NCI-H2171 treated with DMSO at 0.1 percent for 48 hours (cell line): ENCODE results near the gene SLC35A2.
A peak's percentile ranks its signal among the peaks of the same experiment; 100 is the strongest.

ENCODE experiments used
- DNase-seq: peaks from one replicate; lab custom pipeline; 2025; lab: John Stamatoyannopoulos, UW

Gene SLC35A2

DNA sequence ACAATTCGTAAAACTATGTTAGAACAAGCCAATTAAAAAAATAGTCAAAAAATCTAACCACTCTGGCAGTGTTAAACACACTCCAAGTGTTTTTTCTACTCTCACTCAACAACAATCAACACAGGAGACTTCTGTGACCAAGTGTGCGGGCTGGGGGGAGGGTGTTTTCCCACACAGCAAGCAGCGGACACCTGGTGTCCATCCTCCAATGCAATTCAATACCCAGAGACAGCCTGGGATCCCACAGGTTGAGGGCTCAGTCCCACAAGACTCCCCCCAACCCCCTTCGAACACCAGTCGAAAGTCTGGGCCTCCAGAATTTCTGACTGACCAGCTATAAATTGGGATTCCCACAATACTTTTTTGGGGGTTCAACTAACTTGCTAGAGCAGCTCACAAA lies 15.7 kb upstream of the SLC35A2 start:
- DNase-seq = no peak

DNA sequence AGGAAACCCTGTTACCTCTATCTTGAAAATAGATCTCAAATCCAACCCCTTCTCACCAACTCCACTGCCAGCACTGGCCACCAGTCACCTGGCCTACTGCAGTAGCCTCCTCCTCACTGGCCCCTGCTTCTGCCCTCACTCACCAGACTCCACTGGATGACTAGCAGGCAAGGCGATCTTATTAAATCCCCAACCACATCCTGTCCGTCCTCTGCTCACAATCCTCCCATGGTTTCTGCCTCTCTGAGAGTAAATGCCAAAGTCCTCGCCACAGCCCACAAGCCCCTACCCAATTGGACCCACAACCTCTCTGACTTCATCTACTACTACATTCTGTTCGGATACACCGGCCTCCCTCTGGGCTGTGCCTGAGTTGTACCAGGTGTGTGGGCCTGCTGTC lies 12.8 kb upstream of the SLC35A2 start:
- no peak for DNase-seq

DNA sequence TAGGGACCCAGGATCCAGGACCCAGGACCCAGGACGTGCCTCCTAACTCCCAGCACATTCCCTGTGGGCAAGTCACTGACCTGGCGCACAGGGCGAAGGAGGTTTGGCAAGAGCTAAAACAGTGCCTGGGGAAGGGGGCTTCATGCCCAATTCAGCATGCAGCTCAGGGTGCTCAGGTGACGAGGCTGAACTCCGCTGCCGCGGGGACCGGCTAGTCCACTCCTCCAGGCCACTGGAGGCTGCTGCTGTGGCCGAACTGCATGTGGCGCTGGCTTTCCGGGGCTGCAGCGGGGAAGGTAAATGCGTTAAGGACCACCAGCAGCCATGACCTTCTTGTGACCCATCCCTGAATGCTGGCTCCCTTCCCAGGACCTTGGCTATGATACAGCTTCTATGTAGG lies 12.3 kb upstream of the SLC35A2 start:
- no peak for DNase-seq

DNA sequence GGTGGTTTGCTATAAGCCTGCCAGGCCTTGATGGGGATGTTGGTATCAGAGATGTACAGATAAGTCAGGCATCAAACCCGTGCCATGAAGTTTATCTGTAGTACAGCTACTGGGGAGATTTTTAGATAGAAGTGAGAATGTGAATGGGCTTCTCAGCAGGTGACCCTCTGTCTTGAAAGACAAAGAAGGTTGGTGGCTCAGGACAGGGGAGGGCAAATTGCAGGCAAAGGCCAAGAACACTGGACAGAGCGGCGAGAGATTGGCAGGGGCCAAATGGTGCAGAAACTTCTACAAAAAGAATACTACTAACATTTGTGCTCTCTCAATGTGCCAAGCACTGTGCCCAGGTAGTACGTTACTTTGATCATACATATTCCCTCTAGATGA lies 9.3 kb upstream of the SLC35A2 start:
- DNase-seq = no peak

DNA sequence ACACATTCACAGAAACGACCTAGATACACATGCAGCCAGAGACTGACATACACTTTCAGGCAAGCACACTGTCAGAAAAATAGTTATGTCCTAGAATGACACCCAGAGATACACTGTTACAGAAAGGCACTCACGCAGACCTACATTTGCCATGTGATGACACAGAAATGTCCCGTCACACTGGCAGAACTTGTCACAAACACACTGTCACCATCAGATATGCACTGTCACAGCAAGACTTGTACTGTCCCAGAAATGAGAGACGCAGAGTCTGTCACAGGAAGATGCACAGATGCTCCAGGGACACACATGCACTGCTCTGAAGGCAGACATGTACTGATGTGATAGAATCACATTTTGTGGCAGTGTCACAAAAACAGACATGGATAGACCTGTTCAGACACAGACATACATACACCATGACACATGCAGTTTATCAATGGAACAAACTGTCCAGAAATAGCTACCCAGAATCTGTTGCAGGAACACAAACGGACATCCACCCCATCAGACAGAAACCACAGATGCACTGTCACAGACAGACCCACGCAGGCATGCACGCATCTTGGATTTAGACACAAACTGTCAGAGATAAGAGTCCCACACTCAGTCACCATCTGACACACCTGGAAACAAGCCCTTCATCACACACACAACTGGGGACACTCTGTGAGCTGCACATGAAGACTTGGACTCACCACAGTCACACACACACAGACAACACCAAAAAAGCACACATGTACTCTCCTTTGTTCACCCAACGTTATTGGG lies 8.7 kb upstream of the SLC35A2 start:
- peak; percentile 1 for DNase-seq

DNA sequence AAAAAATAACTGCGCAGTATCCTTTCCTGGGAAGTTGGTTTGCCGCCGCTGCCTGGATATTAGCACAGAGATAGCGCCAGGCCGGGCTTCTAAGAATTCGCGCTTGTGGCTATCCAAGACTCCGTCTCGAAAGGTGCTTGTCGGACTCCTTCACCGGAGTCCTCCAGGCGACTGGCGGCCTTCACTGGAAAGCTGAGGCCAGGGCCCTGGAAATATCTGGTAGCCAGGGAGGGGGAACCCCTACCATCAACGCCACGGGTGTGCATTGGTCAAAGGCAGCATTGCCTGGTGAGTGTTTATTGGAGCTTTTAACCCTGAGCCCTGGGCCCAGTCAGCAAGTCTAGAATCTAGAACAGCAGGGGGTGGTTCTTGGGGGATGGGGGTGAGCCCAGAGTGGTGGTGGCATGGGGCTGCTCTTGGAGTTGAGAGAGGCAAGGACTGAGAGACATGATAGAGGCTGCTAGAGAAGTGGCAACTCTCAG lies 8.0 kb upstream of the SLC35A2 start:
- DNase-seq = no peak

DNA sequence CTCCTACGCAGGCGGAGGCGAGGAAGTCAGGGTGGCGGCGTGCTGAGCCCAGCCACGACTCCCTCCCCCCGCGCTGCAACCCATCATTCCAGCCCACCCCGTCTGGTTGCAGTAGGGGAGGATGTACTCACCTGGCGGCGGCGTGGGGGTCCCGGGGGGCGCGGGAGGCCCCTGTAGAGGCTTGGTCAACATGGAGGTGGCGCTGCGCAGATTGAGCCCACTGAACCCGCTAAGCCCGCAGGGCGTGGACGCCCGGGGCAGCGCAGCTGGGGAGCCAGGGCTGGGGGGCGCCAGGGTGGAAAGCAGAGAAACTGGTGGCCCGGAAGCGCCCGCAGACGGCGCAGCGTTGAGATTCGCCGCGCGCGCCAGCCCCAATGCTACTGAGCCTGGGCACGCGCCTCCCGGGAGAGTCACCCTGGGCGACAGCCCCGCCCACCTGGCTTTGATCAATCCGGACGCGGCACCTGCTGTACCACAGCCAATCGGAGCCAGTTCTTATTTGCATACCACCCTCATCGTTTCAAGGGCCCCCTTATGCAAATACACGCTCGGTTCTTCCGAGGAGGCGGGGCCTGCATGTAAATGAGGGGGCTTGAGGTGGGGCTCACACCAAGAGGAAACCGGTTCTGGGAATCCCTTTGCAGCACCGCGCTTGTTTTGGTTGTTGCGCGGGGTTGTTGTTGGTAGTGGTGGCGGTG lies 7.3 kb upstream of the SLC35A2 start, which contains the start of gene PIM2:
TSS of gene PIM2 (minus strand) at position 382 of the 698 bp plus-strand sequence. CDS start at position 192, 190 bp downstream.
- peak; percentile 92 for DNase-seq

DNA sequence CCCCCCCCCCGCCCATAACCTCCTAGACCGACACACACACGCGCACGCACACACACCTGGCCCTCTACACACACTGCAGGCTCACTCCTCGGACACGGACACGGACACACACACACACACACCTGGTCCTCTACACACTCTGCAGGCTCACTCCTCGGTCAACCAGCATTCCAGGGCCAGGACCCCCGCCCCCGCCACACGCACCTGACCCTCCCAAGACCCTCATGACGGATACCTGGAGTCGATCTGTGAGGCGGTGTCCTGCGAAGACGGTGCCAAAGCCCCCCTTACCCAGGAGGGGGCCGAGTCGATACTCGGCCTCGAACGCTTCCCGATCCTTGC lies 6.8 kb upstream of the SLC35A2 start:
- DNase-seq = no peak

DNA sequence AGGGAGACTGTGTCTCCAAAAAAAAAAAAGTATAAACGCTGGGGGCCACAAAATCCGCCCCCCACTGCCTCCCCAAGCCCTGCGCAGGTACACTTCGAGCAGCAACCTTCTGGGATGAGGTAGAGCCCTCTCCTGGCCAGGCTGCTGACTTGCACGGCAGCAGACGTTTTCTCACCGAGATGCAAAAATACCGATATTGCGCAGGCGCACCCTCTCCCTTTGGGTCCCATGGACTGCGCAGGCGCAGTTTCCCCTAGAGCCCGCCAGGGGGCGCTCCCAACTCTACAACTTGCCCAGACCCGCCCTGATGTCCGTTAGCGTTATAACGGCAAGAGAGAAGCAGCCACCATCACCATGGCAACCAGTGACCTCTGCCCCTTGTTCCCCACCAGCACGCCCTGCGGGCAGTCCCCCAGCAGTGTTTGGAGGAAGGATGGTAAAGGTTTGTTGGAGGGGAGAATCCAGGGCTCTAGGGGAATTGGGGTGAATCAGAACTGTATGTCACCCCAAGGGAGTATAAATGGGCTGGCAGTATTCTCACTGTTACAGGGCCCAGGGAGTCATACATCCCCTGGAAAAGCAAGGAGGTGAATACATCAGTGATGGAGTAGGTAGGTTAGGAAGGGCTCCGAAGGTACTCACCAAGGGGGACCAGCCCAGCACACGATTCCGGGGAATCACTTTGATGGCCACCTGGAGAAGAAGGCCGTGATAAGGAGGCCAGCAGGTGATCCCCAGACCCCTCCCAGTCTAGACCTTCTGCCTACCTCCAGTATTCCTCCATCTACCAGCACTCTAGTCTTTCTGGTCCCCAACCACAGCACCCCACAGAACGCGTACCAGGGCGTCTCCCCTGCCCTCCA lies 5.9 kb upstream of the SLC35A2 start:
- DNase-seq = peak; percentile 86

DNA sequence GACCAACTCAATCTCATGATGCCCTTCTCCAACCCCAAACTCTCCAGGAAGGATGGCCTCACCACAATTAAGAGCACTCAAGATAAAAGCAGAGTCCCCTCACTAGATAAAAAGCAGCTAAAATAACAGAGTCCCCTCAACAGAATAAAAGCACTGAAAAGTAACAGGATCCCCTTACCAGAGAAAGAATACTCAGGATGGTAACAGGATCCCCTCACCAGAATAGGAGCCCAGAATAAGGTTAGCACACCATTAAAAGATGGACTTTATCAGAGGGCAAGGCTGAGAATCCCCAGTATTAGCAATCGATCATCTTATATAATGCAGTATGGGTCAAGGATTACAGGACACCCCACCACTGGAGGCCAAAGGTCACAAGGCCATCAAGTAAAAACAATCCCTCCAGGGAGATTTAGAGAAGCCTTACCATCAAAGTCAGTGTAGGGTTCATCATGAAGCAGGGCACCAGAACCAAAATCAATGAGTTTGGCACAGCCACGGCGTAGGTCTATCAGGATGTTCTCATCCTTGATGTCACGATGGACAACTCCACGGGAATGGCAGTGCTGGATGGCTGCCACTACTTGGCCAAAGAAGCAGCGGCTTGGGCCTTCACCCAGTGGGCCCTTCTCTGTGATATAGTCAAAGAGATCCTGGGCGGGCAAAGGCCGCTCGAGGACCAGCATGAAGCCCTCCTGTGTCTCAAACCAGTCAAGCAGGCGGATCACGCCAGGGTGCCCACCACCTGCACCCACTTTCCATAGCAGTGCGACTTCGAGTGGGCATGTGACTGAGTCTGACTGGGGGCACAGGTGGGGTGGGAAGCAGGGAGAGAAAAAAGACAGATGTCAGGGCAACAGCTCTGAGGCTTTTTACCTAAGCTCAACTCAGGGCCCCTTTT lies 3.4 kb upstream of the SLC35A2 start:
- no peak for DNase-seq

DNA sequence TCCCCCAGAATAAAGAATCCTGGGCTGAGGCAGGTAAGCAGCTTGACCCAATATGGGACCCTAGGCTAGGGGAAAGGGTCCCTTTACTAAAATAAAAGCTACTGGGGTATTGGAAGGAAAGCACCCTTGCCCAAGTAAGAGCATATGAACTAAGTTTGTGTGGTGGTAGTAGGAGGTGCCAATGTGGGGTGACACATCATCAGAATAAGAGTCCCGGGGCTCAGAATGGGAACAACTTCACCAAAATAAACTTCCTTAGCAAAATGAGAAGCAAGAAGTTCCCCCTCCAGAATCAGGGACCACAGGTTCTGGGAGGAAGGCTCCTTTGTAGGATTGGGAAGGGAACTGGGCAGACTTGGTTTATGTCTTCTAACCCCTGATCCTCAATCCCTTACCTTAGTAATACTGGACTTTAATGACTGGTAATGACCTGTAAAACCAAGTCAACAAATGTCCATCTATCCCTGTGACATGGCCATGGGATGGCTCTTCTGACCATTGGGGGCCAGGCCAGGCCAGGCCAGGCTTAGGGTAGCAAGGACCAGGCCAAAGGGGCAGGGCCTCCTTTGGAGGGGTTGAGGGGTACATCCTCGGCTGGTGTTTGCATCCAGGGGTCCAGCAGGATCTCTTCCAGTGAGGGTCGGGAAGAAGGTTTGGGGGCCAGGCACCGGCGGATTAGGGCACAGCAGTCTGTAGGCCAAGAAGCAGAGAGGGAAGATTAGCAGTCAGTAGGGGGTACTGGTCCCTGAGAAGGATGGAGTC lies 2.3 kb upstream of the SLC35A2 start:
- no peak for DNase-seq

DNA sequence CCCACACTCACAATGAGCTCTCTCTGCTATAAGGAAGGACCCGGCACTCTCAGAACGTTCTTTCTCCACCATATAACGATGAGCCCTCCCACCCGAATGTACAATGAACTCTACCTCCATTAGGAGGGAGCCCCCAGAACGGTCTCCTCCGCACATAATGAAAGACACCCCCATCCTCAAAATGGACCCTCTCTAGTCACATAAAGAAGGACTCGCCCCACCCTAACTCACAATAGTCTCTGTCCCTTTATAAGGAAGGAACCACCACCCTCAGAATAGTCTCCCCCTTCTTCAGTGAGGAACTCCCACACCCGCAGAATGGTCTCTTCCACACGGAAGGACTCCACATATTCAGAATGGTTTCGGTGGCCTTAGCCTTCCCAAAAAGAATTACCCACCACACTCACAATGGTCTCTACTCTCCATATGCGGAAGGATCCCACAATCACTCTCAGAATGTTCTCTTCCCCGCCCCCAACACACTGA lies 477 bp downstream of the SLC35A2 start:
- no peak for DNase-seq

DNA sequence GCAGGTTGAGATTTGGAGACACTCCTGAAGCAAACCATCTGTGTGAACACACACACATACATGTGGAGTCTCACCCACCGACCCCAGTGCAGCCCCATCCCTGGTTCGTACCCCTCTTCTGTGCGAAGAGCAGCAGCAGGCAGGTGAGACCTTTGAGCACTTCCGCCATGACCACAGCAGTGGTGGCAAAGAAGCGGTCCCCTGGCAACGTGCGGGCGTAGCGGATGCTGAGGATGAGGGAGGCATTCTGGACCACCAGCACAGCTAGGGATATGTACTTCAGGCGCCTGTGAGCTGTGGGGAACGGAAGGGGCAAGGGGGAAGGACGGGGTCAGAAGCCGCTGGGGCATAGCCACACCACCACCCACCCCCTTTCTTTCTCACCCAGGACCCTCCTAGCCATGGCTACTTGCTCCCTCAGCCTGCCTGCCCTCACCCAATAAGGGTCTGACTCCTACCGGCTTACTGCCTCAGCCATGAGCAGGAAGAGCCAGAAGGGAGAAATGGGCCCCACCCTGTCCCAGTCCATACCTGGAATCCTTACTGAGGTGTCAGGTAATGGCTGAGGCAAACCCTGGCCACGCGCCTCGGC lies 1.6 kb downstream of the SLC35A2 start:
- no peak for DNase-seq

DNA sequence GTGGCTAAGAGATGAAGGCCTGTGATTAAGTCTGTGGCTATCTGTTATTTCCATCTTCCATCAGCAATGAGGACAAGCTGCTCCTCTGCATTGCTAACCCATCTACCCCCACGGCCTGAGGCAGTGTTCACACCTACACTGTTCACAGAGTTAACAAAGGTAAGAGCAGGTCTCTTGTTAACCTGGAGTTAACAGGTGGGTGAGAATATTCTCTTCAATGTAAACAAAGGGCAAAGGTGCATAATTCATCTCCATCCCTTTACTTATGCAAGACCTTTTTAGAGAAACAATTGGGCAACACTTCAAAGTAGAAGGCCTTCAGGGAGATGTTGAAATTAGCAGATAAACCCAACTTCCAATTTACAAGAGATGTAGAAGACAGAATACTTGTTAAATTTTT lies 2.8 kb downstream of the SLC35A2 start:
- no peak for DNase-seq

DNA sequence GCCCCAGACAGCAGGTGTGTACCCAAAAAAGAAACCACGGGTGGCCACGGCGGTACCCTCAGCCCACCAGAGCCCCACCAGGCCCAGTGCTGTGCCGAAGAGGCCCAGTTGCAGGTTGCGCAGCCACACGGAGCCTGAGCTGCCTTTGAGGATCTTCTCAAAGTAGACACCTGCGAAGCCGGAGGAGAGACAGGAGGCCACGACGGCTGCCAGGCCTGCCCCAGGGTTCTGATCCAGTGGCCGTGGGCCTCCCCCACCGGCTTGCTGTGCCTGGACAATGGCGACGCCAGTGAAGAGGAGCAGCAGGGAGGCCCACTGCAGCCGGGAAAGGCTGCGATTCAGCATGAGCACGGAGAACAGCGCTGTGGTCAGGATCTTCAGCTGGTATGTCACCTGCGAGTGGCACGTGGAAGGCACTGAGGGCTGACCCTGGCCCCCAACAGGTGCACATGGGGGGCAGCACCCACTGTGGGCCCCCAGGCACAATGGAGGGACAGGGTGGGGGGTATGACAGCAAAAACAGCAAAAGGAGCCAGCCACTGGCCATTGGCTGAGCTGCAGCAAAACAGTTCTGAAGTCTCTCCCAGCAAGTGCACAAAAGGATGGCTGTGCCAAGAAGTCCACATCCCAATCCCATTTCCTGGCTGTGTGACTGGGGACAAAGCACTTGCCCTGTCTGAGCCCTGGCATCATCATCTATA lies 6.2 kb downstream of the SLC35A2 start:
- DNase-seq = no peak

DNA sequence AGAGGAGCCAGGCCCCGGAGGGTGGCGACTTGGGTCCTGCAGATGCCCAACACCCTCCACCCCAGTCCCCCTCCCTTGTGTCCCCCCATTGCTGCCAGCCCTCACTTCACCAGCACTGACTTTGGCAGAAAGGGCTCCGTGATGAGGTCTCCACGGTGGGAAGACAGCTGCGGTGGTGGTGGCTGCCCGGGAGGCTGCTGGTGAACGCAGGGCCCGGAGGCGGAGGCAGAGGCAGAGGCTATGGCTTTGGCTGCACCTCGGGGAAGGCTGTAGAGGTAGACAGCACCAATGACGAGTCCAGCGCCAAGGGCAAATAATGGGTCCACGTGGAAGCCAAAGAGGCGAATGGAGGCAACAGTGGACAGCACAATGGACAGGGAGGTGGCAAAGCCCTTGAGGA lies 6.8 kb downstream of the SLC35A2 start:
- DNase-seq = no peak

DNA sequence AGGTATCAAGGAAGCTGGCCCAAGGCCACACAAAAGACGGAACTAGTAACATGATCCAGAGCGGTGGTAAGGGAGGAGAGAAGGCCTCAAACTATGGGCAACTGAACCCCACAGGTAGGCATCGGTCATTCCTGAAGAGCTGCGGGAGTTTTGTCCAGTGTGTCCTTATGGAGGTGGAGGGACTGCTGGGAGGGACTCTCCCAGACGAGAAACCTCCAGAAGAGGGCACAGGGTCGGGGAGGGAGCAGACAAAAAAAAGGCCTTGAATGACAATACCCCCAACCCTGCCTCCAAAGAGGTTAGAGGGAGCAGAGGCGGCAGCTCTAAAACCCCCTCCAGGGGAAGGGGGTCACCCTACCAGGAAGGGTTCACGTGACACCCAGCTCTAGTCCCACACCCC lies 7.3 kb downstream of the SLC35A2 start:
- no peak for DNase-seq

DNA sequence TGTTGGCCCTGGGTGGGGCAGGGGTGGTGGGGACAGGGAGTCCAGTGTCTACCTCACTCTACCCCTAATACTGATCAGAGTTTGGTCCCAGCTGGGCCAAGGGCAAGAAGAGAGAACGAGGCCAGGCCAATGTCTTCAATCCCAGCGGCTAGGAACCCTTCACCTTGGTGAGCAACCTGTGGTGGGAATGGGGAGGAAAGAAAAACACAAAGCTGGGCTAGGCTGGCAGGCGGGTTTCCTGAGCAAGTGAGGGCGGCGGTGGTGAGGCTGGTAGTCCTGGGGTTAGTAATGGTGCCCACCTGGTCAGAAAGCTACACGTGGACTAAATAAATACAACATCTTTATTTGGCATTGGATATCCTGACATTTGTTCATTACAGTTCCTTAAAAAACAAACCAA lies 8.2 kb downstream of the SLC35A2 start:
- no peak for DNase-seq

DNA sequence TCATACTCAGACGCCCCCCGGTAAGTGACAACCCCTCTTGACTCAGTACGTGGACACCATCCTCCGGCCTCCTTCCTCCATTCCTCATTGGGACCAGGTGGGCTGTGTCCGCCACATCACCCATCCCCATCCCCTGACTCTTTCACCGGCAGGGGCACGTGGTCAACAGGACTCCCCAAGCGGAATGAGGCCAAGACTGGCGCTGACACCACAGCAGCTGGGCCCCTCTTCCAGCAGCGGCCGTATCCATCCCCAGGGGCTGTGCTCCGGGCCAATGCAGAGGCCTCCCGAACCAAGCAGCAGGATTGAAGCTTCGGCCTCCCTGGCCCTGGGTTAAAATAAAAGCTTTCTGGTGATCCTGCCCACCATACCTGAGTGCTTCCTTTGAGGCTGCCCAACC lies 8.7 kb downstream of the SLC35A2 start:
- no peak for DNase-seq

DNA sequence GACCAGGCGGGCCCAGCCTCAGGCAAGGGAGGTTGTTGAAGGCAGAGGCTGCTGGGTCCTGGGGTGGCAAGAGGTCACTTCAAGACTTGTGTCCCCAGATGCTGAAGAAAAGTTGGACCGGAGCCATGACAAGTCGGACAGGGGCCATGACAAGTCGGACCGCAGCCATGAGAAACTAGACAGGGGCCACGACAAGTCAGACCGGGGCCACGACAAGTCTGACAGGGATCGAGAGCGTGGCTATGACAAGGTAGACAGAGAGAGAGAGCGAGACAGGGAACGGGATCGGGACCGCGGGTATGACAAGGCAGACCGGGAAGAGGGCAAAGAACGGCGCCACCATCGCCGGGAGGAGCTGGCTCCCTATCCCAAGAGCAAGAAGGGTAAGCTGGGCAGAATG lies 9.3 kb downstream of the SLC35A2 start:
- no peak for DNase-seq
